IMR-90 (cell line): Measurements from ENCODE around the gene OR6J1. TPM values are rescaled to one million over a fixed set of nuclear protein-coding genes. Genes with fewer than 3 reads are reported as not detected.

ENCODE experiments used
- ATAC-seq: fragments of 200-7000 bp; cut with Tn5 transposase; 2 replicates; pipeline ENCODE4 v1.9.1; 2020; ENCODE audit warnings: low read depth, mild to moderate bottlenecking, moderate library complexity
- BruUV-seq: library from RNA; stranded (reverse); fragments of 400-500 nt; replicated peaks from 2 replicates; lab custom pipeline; 2021; lab: Mats Ljungman, UMichigan
- CTCF ChIA-PET: fragments of 300-600 bp; formaldehyde crosslinking; extraction: SDS; loops from one replicate; lab custom pipeline; 2021; ENCODE audit warnings: antibody characterized with exemption; lab: Yijun Ruan, JAX
- POLR2A ChIA-PET: fragments of 300-600 bp; sonication (Branson Sonifier 250); formaldehyde crosslinking; loops from one replicate; lab custom pipeline; 2022; ENCODE audit warnings: antibody characterized with exemption; ENCODE audit not compliant: unreplicated experiment; lab: Charles Lee
- DNase-seq: peaks from one replicate; pipeline ENCODE4 v3.0.0; 2013
- H2AFZ ChIP-seq: replicated peaks from 2 replicates; pipeline ENCODE3; 2013; ENCODE audit warnings: low read length, mild to moderate bottlenecking; ENCODE audit not compliant: poor library complexity
- H2AK5ac ChIP-seq: 2 replicates; pipeline ENCODE4 v1.6.1; 2013; ENCODE audit warnings: low read depth, low read length, inconsistent platforms
- H2AK9ac ChIP-seq: replicated peaks from 2 replicates; pipeline ENCODE3; 2013; ENCODE audit warnings: mild to moderate bottlenecking, low read depth, low read length, moderate library complexity; ENCODE audit not compliant: poor library complexity
- H2BK120ac ChIP-seq: 2 replicates; pipeline ENCODE4 v1.6.1; 2013; ENCODE audit warnings: low read depth, low read length, inconsistent platforms
- H2BK15ac ChIP-seq: 3 replicates; pipeline ENCODE4 v1.6.1; 2013; ENCODE audit warnings: low read depth, low read length, inconsistent platforms
- H2BK20ac ChIP-seq: 2 replicates; pipeline ENCODE4 v1.6.1; 2013; ENCODE audit warnings: low read depth, mild to moderate bottlenecking, inconsistent platforms, low read length, moderate library complexity
- H2BK5ac ChIP-seq: 2 replicates; pipeline ENCODE4 v1.6.1; 2013; ENCODE audit warnings: mild to moderate bottlenecking, low read depth, low read length, inconsistent platforms; ENCODE audit not compliant: poor library complexity, severe bottlenecking
- H3K14ac ChIP-seq: replicated peaks from 2 replicates; pipeline ENCODE4 v1.6.1; 2013; ENCODE audit warnings: low read depth, low read length, inconsistent platforms
- H3K18ac ChIP-seq: 2 replicates; pipeline ENCODE4 v1.6.1; 2013; ENCODE audit warnings: low read depth, low read length, control low read depth
- H3K23ac ChIP-seq: 2 replicates; pipeline ENCODE4 v1.6.1; 2013; ENCODE audit warnings: low read depth, low read length, inconsistent platforms
- H3K27ac ChIP-seq: 2 replicates; pipeline ENCODE4 v1.5.1; 2013; ENCODE audit warnings: mild to moderate bottlenecking, control low read depth, low read length; ENCODE audit not compliant: insufficient read depth
- H3K27me3 ChIP-seq: 2 replicates; pipeline ENCODE4 v1.6.1; 2013; ENCODE audit warnings: low read length; ENCODE audit not compliant: control insufficient read depth, insufficient read depth
- H3K36me3 ChIP-seq: 2 replicates; pipeline ENCODE4 v1.6.1; 2013; ENCODE audit warnings: low read length, mixed read lengths; ENCODE audit not compliant: control insufficient read depth, insufficient read depth
- H3K4ac ChIP-seq: 2 replicates; pipeline ENCODE4 v1.6.1; 2013; ENCODE audit warnings: low read depth, low read length, inconsistent platforms
- H3K4me1 ChIP-seq: 2 replicates; pipeline ENCODE4 v1.6.1; 2013; ENCODE audit warnings: low read length, mixed read lengths; ENCODE audit not compliant: control insufficient read depth, insufficient read depth
- H3K4me2 ChIP-seq: 2 replicates; pipeline ENCODE4 v1.6.1; 2013; ENCODE audit warnings: low read depth, mild to moderate bottlenecking, control low read depth, low read length, moderate library complexity
- H3K4me3 ChIP-seq: 2 replicates; pipeline ENCODE4 v1.5.1; 2013; ENCODE audit warnings: low read depth, mild to moderate bottlenecking, control low read depth, low read length, moderate library complexity; ENCODE audit not compliant: insufficient read depth
- H3K56ac ChIP-seq: 2 replicates; pipeline ENCODE4 v1.6.1; 2013; ENCODE audit warnings: low read length, inconsistent platforms; ENCODE audit not compliant: insufficient read depth; ENCODE audit errors: extremely low read depth
- H3K79me1 ChIP-seq, 2 experiments: 2 replicates each; pipeline ENCODE4 v1.6.1; 2013; ENCODE audit warnings: low read length in 2 of 2, inconsistent platforms in 1 of 2, low read depth in 1 of 2
- H3K9ac ChIP-seq: 2 replicates; pipeline ENCODE4 v1.6.1; 2013; ENCODE audit warnings: low read depth, low read length, control low read depth
- H3K9me1 ChIP-seq: 2 replicates; pipeline ENCODE4 v1.6.1; 2013; ENCODE audit warnings: low read length, inconsistent platforms; ENCODE audit not compliant: insufficient read depth
- H3K9me3 ChIP-seq: 2 replicates; pipeline ENCODE4 v1.6.1; 2013; ENCODE audit warnings: low read length; ENCODE audit not compliant: control insufficient read depth, insufficient read depth
- H4K20me1 ChIP-seq: 2 replicates; pipeline ENCODE4 v1.6.1; 2013; ENCODE audit warnings: low read length, inconsistent platforms; ENCODE audit not compliant: insufficient read depth
- H4K5ac ChIP-seq: 2 replicates; pipeline ENCODE4 v1.6.1; 2013; ENCODE audit warnings: mild to moderate bottlenecking, low read depth, low read length, control low read depth
- H4K8ac ChIP-seq, 2 experiments: 2 replicates each; pipeline ENCODE4 v1.6.1; 2013; ENCODE audit warnings: low read depth in 2 of 2, low read length in 2 of 2, control low read depth in 1 of 2, inconsistent platforms in 1 of 2
- H4K91ac ChIP-seq: 2 replicates; pipeline ENCODE4 v1.6.1; 2013; ENCODE audit warnings: low read depth, low read length, inconsistent platforms; ENCODE audit not compliant: insufficient read depth
- CEBPB ChIP-seq: IDR thresholded peaks from 2 replicates; pipeline ENCODE4 v1.6.1; 2012; ENCODE audit warnings: low read depth, low read length, improper control_type of control experiment
- CTCF ChIP-seq: conservative IDR thresholded peaks from 2 replicates; pipeline ENCODE4 v1.5.1; 2012; ENCODE audit warnings: mild to moderate bottlenecking, low read depth, low read length, improper control_type of control experiment
- MAFK ChIP-seq: IDR thresholded peaks from 2 replicates; pipeline ENCODE4 v1.6.1; 2012; ENCODE audit warnings: low read depth, low read length, improper control_type of control experiment
- MAZ ChIP-seq: IDR thresholded peaks from 2 replicates; pipeline ENCODE4 v1.6.1; 2012; ENCODE audit warnings: low read depth, mild to moderate bottlenecking, low read length, improper control_type of control experiment, moderate library complexity, borderline replicate concordance
- MXI1 ChIP-seq: IDR thresholded peaks from 2 replicates; pipeline ENCODE4 v1.6.1; 2012; ENCODE audit warnings: low read depth, mild to moderate bottlenecking, low read length, moderate library complexity, borderline replicate concordance
- NFE2L2 ChIP-seq: fragments of 150-350 bp; IDR thresholded peaks from 2 replicates; pipeline ENCODE4 v1.6.1; 2016; ENCODE audit warnings: low read depth, mild to moderate bottlenecking, low read length
- POLR2A ChIP-seq: IDR thresholded peaks from 2 replicates; pipeline ENCODE4 v1.6.1; 2012; ENCODE audit warnings: mild to moderate bottlenecking, low read depth, low read length
- RAD21 ChIP-seq: IDR thresholded peaks from 2 replicates; pipeline ENCODE4 v1.6.1; 2012; ENCODE audit warnings: low read length, improper control_type of control experiment
- RCOR1 ChIP-seq: IDR thresholded peaks from 2 replicates; pipeline ENCODE4 v1.6.1; 2012; ENCODE audit warnings: mild to moderate bottlenecking, low read length, improper control_type of control experiment; ENCODE audit not compliant: insufficient replicate concordance
- RFX5 ChIP-seq: IDR thresholded peaks from 2 replicates; pipeline ENCODE4 v1.8.0; 2012; ENCODE audit warnings: low read depth, mild to moderate bottlenecking, low read length, moderate library complexity
- WGBS, 2 experiments: methylation state at CpG; one replicate each; pipeline versions ENCODE4 v1.1.5 to v1.1.7; 2013; ENCODE audit warnings: missing lambda C conversion rate in 2 of 2; ENCODE audit not compliant: insufficient read length in 1 of 2; ENCODE audit errors: extremely low coverage in 2 of 2; 5-methylcytosine and 5-hydroxymethylcytosine counted together
- dilution Hi-C: fragments of 300-500 bp; cut with HindIII; formaldehyde crosslinking; loops from one replicate; pipeline ENCODE4 v1.14.3; 2018; ENCODE audit warnings: low sequenced_read_pairs; ENCODE audit not compliant: unreplicated experiment
- in situ Hi-C: fragments of 300-500 bp; cut with MboI; formaldehyde crosslinking; loops from 3 replicates; pipeline ENCODE4 v1.14.3; 2019; ENCODE audit warnings: low sequenced_read_pairs, inconsistent platforms, mixed read lengths
- intact Hi-C: fragments of 100-400 bp; cut with micrococcal nuclease; formaldehyde crosslinking; loops from 2 replicates; pipeline ENCODE4 v1.10.0; 2022
- polyA plus RNA-seq, 3 experiments: library from polyadenylated mRNA; depleted of rRNA; stranded (reverse); fragments of >200 nt; gene quantifications; 2 replicates each; pipeline ENCODE4 v1.2.3, GENCODE V29; 2012; ENCODE audit warnings: low replicate concordance in 1 of 3
- total RNA-seq: library from RNA; depleted of rRNA; stranded (reverse); fragments of >200 nt; gene quantifications from 2 replicates; pipeline ENCODE4 v1.2.3, GENCODE V29; 2012
- TF ChIP-seq, protein P1 (sequence below): fragments of 150-350 bp; IDR thresholded peaks from 2 replicates; pipeline ENCODE4 v1.6.1; 2017; ENCODE audit warnings: mild to moderate bottlenecking, antibody characterized with exemption, low read length, low read depth

OR6J1 gene
- total and polyA plus RNA-seq, 2 of the 4 experiments (the other 2 are of a cell fraction), result not detected

DNA sequence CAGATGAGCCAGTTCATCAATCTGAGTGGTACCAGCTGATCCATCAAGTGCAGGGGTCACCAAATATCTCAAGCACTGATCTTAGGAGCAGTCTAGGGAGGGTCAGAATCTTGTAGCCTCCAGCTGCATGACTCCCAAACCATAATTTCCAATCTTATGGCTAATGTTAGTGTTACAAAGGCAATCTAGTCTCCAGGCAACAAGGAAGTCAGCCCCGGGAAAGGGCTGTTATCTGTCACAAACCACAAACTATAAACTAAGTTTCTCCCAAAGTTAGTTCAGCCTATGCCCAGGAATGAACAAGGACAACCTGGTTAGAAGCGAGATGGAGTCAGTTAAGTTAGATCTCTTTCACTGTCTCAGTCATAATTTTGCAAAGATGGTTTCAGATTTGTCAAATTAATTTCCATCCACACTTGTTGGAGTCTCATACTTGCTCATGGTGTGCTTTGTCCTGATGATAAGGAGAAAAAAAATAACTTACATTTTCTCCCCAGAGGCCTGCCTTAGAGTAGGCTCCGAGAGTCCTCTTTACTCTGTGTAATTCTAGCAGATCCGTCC lies 49.9 kb downstream of the OR6J1 start:
- ATAC-seq, result no peak
- H2AK9ac ChIP-seq, result no peak overlapping the region
- H2BK15ac ChIP-seq, result no peak overlapping the region
- no peak overlapping the region for H4K91ac ChIP-seq
- H3K23ac ChIP-seq, result no peak overlapping the region
- peaks cover 8% of the 10 kb centered on the region for H3K9me1 ChIP-seq
- ChIA-PET CTCF (interaction anchor here (2.2 kb wide), 1 partner anchor 24 kb away, joined by 6 read pairs; no protein-coding TSS in a partner anchor), POLR2A (no interaction called here)
- no peak overlapping the region for H2AK5ac ChIP-seq
- H2AFZ ChIP-seq, result peak overlapping the region; percentile 24
- peak overlapping the region; percentile 9; the same call in 1 of the 2 replicates for H2BK120ac ChIP-seq
- WGBS, 2 experiments, result no CpG with 5 or more reads among the region's 4 CpGs
- peak; percentile 62 for DNase-seq
- intact Hi-C loops, result no loop called here
- H4K5ac ChIP-seq, result no peak overlapping the region
- no peaks in the 10 kb centered on the region; the same call in 1 of the 2 replicates for H3K27me3 ChIP-seq
- H3K14ac ChIP-seq, result no peak overlapping the region
- no peaks in the 10 kb centered on the region for H3K36me3 ChIP-seq
- H3K4me2 ChIP-seq, result no peak overlapping the region
- H2BK20ac ChIP-seq, result no peak overlapping the region
- no peak overlapping the region for H3K56ac ChIP-seq
- no peaks in the 10 kb centered on the region for H3K9me3 ChIP-seq
- H3K9ac ChIP-seq, result no peak overlapping the region
- no peak overlapping the region for H3K27ac ChIP-seq
- BruUV-seq, result no TSS peak
- H3K4ac ChIP-seq, result no peak overlapping the region
- H4K8ac ChIP-seq, result peak overlapping the region in 1 of 2 experiments; percentile 12; a peak in 1 of 4 replicates
- TF ChIP-seq MAZ, result no peak
- TF ChIP-seq POLR2A, result no peak
- TF ChIP-seq RAD21, result no peak
- no peak for TF ChIP-seq NFE2L2
- no peak for TF ChIP-seq MAFK
- no peak for TF ChIP-seq RCOR1
- TF ChIP-seq, protein P1, sequence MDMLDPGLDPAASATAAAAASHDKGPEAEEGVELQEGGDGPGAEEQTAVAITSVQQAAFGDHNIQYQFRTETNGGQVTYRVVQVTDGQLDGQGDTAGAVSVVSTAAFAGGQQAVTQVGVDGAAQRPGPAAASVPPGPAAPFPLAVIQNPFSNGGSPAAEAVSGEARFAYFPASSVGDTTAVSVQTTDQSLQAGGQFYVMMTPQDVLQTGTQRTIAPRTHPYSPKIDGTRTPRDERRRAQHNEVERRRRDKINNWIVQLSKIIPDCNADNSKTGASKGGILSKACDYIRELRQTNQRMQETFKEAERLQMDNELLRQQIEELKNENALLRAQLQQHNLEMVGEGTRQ, result no peak
- TF ChIP-seq MXI1, result no peak
- no peak for TF ChIP-seq RFX5
- no peak for TF ChIP-seq CEBPB
- TF ChIP-seq CTCF, result no peak
- H3K79me1 ChIP-seq, result peaks cover under 1 to 9% of the 10 kb centered on the region in 2 experiments
- H2BK5ac ChIP-seq, result no peak overlapping the region
- no peaks in the 10 kb centered on the region for H4K20me1 ChIP-seq
- H3K4me1 ChIP-seq, result peaks cover 3% of the 10 kb centered on the region
- in situ Hi-C loops, result no loop called here
- no peak overlapping the region for H3K18ac ChIP-seq
- H3K4me3 ChIP-seq, result no peak overlapping the region
- dilution Hi-C loops, result no loop called here
